Umbilical cord (tissue), 2 donors: ENCODE data around the gene SLC25A41. TPM values are rescaled to one million over a fixed set of nuclear protein-coding genes. Genes with fewer than 3 reads are reported as not detected.
"Not testable (repeated sequence)": the region's sequence is repeated elsewhere in the genome, so short reads cannot be mapped to it uniquely, and the experiment has no call there.

Experiments
- DNase-seq: peaks from one replicate; pipeline ENCODE4 v3.0.0-alpha.2; 2015; ENCODE audit warnings: low spot score
- total RNA-seq: library from RNA; depleted of rRNA; stranded (reverse); fragments of >200 nt; gene quantifications from one replicate; pipeline ENCODE4 v1.2.3, GENCODE V29; 2014; ENCODE audit warnings: low replicate concordance; ENCODE audit not compliant: insufficient read depth

The SLC25A41 gene
- total RNA-seq, 1 donor from 2014 or later, result not detected

DNA sequence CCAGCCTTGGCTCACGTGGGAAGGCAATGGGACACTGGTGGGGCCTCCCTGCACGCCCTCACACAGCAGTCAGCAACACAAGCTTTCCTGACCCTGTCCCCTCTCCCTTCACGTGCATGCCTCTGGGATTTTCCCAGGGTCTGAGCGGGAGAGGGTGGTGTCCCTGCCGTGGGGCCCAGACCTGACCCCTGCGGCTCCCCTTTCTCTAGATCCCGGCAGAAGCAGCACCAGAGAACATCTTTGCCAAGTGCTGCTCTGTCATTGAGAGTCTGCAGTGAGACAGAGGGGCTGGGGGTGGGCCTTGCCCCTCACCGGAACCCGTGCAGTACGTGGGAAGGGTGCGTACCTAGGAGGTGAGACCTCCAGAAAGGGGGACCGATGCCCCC, 21.5 kb downstream of the SLC25A41 start:
- DNase-seq, result no peak

DNA sequence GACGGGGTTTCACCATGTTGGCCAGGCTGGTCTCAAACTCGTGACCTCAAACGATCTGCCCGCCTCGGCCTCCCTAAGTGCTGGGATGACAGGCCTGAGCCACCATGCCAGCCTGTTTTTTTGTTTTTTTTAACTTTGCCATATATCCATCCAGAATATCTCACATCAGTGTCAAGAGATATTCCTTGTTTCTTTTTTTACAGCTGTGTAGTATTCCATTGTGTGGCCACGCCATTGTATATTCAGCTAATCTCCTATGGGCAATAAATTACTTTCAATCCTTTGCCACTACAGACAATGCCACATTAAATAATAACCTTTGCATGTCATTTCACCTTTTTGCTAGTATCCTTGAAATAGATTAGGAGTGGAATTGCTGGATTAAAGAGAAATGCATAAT, 24.2 kb downstream of the SLC25A41 start:
- no peak for DNase-seq

DNA sequence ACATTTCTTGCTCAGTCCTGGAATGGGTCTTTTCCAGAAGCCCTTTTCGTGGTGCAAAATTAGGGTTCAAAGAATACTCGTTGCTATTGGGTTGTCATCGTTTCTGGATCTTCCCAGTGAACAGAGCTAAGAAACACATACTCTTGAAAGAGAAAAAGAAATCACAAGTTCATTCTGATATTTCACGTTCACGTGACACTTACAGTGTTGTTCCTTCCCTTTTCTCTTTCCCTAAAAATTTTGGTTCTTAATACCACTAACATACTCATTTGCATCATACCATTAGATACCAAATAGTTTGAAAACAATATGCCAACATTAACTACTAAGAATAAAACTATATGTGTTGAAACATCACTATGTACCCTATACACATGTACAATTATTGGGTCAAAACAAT, 27.2 kb downstream of the SLC25A41 start:
- no peak for DNase-seq

DNA sequence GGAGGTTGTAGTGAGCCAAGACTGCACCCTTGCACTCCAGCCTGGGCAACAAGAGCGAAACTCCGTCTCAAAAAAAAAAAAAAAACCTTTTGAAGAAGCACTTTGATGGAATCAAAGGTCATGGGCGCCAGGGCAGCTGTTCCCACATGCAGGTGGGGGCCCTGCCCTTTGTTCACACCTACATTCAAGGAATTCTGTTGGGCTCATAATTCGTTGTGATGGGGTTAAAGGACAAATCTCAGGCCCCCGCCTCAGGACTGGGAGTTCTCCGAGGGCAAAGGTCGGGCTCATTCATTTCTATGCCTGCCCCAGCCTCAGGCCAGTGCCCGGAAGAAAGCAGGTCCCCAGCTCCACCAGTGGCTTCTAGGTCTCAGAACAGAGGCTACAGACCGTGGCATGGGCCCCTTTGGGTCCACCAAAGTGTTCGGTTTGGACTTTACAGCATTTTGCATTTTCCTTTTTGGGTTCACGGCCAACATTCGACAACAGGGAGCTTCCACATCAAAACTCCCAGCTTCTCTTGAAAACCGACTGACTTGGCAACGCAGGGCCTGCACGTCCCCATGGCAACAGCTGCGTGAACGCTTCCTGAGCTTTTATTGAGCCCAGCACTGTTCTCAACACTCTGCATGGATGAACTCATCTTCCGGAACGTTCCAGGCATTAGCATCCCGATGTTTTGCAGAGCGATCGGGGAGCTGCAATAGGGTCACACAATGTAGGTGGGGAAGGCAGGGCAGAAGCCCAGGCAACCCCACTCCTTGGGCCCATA, 30.5 kb downstream of the SLC25A41 start:
- peak; percentile 91 for DNase-seq

DNA sequence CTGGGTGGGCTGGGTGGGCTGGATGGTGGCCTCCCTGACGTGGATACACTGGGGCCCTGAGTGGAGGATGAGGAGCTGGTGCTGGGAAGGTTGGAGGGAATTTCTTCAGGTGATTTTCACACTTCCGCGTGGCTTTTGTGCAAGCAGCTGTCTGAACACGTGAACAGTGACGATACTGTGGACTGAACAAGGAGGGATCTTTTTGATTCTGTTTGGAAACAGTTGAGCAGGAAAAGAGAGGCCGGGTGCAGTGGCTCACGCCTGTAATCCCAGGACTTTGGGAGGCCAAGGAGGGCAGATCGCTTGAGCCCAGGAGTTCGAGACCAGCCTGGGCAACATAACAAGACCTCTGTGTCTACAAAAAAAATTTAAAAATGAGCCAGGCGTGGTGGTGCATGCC, 31.5 kb downstream of the SLC25A41 start:
- no peak for DNase-seq

DNA sequence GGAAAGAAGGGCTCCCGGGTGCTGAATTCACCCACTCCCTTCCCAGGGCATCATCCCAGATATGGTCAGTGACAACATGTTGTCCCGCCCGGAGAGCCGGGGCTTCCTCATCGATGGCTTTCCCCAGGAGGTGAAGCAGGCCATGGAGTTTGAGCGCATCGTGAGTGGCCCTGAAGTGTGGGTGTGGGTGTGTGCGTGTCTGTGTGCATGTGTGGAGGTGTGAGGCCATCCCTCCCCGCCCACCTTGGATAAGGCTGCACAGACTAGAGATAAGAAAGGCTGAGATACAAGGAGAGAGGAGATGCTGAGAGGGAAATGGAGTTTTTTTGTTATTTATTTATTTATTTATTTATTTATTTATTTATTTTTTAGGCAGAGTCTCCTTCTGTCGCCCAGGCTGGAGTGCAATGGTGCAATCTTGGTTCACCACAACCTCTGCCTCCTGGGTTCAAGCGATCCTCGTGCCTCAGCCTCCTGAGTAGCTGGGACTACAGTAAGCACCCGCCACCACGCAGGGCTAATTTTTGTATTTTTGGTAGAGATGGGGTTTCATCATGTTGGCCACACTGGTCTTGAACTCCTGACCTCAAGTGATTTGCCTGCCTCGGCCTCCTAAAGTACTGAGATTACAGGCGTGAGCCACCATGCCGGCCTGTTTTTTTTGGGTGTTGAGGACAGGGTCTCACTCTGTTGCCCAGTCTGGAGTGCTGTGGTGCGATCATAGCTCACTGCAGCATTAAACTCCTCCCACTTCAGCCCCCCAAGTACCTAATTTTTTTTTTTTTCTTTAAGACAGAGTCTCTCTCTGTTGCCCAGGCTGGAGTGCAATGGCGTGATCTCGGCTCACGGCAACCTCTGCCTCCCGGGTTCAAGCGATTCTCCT, 33.3 kb downstream of the SLC25A41 start:
- DNase-seq, result not testable (repeated sequence)

DNA sequence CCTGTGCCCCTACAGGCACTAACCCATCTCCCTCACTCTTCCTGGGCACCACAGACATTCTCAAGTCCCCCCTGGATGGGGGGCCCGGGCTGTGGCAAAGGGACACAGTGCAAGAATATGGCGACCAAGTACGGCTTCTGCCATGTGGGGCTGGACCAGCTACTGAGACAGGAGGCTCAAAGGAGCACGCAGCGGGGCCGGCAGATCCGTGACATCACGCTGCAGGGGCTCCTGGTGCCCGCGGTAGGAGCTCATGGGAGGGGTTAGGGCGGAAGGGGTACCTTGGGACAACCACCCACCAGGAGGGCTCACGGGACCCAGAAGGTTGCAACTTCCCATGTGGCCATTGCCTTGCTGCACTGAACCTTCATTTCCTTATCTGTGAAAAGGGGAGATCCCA, 37.3 kb downstream of the SLC25A41 start:
- DNase-seq, result no peak

DNA sequence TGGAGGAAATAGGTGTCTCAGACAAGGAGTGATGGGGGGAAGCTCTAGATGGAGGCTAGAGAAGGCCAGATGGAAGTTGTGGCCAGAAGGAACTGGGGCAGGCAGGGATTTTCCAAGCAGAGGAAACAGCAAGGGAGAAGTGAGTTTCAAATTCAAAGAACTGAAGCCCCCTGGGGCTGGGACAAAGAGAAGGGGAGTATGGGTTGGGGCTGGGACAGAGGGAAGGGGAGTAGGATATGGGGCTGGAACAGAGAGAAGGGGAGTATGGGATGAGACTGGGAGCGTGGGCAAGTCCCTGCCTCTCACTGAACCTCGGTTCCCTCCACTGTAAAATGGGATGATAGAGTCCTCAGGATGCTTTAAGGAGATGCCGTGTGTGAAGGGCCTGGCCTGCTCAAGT, 38.7 kb downstream of the SLC25A41 start:
- no peak for DNase-seq

DNA sequence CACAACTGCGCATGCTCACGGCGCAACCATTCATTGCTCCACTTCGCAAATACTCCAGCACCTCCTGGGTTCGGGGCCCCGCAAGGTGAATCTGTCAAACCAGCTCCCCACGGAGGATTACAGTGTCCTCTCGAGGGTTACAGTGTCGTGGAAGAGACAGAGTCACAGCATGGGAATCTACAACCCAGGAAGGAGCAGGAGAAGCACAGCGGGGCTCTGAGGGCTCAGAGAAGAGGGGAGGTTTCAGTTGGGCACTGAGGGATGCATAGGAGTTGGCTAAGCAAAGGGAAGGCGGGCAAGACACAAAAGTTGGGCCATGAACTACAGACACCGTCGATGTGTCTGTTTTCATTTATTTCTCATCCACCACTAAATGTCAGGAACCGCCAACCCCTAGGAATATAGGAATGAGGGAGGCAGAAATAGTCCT, 39.6 kb downstream of the SLC25A41 start:
- DNase-seq, result no peak

DNA sequence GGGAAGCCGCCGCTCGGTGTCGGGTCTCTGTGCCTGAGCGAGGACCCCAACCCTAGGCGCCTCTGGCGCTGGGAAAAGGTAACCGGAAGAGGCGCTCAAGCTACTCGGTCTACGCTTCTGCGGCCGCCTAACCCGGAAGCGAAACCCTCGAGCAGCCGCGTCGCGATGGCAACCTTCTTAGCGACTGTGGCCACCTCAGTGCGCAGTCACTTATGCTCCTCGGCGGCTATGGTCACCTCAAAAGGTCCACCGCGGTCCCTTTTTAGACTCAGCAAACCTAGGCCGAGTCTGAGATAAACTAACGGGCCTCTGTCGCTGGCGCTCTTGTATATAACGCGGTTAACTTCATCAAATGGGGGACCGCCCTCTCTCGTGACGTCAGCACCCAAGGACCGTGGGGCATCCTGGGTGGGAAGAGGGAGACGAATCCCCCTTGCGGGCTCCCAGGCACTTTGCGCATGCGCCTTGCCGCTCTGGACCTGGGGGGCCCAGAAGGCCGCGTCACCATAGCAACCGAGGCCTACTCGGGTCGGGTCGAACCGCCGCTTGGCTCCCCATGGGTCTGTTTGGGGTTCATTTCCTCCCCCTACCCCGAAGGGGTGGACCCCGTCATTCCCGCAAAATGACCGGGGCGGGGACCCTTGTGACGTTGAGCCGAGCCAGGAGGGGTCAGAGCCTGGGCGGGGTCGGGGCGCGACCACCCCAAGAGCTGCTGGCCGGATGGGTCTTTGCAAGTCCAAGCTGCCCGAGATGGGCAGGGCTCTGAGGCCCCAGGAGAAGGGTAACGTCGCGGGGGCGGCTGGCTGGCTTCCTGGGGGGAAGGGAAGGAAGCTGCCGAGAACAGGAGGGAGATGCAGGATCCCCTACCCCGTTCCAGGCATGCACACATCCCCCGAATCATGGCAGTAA, 40.2 kb downstream of the SLC25A41 start, which contains the start of gene GTF2F1:
Gene GTF2F1 (minus strand): TSS at position 91 of the 909 bp plus-strand sequence. CDS start 169 bp downstream, outside the sequence.
- peak; percentile 99 for DNase-seq

DNA sequence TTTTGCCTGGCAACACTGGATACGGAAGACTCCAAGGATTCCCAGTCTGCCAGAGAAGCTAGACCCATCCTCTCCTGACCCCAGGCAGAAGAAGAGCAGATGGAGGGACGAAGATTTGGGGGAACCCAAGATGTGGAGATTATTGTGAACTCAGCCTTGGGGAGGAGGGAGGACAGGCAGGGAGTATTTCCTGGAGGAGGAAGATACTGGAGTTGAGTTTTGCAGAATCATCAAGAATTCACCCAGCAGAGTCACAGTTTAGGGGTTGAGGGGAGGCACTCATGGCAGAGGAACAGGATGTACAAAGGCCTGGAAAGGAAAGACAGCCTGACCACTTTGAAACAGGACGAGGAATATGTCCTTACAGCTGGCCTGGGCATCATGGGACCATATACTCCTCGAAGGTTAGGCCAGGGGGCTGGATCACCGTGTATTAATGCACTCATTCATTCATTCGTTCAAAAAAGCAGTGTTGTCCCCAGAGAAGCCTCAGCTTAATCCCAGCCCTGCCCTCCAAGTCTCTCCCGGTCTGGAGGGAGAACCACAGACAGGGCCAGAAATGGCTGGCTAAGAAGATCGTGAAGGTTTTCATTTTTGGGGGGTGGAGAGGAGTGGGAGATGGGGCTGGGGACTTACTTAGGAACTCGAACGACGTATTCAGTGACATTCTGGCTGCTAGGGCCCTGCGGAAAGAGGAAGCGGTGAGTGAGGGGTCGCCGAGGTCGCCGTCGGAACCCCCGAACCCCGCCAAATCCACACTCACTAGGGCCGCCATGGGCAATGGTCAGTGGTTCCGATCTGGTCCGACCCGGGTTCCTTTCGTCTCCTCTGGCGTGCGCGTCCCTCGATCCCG, 41.1 kb downstream of the SLC25A41 start:
- no peak for DNase-seq

DNA sequence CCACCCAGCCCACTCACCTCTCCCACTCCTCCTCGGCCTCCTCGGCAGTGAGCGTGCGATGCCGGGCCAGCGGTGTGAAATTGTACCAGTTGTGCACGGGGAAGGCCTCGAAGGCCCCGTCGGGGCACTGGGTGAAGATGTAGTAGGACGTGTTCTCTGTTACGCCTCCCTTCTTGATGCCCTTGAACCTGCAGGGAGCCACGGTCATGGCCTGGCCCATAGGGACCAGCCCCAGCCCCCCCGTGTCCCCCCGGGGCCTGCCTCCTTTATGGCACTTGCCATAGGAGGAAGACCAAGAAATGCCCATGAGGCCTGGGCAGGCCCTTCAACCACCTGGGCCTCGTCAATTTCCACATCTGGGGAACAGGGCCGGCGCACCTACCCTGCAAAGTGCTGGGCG, 46.2 kb downstream of the SLC25A41 start:
- no peak for DNase-seq

DNA sequence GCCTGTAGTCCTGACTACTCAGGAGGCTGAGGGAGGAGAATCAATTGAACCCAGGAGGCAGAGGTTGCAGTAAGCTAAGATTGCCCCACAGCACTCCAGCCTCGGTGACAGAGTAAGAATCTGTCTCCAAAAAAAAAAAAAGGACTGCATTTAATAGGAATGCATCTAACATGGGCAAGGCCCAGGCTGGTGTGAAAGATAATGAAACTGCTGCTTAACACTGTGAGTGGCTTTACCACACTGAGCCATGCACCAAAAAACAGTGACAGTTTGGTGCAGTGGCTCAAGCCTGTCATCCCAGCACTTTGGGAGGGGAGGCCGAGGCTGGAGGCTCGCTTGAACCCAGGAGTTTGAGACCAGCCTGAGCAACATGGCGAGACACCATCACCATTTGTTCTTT, 49.2 kb downstream of the SLC25A41 start:
- no peak for DNase-seq

DNA sequence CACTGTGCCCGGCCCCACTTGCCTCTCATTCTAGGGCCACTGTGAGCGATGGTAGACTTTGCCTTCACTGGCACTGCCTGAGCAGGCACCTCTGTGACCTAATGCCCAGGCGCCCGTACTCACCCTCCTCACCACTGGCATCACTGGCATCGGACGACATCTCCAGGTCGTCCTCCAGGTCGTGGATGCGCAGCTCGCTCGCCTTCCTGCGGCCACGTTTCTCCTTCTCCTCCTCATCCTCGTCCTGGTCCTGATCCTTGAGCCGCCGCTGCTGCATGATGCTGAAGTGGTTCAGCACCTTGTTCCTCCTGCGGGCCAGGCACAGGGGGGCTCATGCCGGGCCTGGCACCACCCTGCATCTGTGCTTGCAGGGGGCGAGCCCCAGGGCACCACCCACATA, 50.4 kb downstream of the SLC25A41 start:
- no peak for DNase-seq

DNA sequence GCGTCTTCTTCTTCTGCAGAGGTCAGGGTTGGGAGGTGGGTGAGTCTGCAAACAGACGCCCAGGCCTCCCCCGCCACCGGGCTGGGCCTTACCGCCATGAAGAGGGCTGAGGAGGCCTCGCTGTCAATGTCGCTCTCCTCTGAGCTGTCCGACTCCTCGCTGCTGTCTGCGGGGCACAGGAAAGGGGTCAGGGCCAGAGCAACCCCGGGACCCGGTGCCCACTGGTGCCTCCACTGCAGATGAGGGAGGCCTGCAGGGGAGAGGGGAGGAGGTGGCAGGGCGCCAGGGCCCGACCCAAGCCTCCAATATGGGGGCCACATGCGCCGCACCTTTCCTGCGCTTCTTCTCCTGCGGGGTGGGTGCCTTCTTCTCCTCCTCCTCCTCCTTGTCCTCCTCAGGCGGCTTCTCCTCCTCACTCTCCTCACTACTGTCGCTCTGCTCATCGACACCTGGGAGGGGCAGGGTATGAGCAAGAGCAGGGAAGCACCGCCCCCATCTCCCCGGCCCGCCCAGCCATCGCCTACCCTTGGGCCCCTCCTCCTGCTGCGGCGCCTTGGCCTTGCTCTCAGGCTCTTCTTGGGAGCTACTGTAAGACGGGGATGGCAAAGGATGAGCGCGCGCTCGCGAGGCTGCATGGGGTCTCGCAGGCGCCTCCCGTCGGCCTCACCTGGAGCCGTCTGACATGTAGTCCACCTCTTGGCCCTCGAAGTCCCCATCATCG, 52.4 kb downstream of the SLC25A41 start:
- no peak for DNase-seq

DNA sequence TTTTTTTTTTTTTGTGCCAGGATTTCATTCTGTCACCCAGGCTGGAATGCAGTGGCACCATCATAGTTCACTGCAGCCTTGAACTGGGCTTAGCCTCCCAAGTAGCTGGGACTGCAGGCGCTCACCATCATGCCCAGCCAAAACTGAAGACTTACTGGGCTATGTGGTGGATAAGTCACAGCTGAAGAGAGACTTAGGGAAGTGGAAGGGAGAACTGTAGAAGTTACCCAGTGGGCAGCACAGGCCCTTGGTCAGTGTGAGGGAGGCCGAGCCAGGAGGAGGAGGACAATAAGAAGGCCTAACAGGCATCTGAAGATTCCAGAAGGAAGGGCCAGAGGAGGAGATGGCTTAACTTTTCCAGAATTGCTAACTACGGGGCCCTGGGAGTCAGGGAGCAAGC, 53.8 kb downstream of the SLC25A41 start:
- no peak for DNase-seq

DNA sequence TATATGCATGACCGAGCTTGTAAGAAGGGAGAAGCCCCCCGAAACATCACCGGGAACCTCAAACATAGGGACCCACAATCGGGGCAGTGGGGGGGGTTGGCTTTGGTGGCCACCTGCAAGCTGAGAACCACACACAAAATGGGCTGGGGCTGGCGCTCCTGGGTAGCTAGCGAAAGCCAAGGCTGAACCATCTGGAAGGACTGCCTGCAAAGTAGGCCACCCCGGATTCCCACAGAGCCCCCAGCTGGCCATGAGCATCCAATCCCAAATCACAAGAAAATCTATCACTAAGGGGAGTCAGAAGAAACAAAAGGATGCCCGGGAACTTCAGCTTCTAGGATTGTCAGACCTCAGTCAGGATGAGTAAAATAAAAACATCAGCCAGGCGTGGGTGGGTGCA, 55.1 kb downstream of the SLC25A41 start:
- DNase-seq, result no peak

DNA sequence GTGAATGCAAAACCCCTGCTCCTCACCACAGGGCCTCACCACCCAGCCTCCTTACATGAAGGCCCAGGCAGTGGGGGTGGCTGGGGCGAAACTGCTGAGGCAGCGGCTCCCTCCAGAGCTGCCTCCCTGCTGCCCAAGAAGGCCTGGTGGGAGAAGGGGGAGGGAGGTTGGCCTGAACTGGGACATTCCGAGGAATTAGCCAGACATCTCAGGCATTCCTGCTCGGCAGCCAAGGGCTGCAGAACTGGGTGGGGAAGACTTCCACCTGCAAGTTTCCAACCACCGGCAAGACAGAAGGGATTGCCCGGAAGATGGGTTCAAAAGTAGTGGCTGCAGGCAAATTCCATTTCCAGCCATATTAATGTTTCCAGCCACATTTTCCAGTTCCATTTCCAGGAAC, 55.5 kb downstream of the SLC25A41 start:
- DNase-seq, result peak; percentile 91

DNA sequence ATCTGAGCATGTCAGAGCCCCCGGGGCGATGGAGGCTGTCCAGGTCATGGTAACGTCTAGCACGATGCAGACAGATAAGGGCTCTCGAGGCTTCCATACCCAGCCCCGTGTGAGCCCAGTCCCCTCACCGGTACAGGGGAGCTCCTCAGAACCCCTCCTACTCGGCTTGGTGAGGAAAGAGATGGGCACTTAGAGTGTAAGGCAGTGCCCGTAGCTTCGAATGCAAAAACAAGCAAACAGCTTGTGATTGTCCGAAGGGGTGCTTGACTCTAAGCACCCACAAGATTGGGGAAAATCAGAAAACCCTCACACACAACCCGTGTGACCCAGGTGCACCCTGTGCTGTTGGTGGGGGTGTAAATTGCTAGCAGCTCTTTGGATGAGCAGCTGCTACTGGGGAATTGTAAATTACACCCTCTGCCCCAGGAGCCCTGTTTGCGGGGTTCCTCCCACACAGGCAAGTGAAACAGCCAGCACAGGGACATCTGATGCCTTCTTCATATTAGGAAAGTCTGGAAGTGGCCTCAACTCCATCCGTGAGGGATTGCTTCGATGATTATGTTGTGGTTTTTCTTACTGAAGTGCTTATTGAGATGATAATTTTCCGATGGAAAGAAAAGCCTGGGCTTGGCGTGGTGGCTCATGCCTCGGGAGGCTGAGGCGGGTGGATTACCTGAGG, 56.9 kb downstream of the SLC25A41 start:
- no peak for DNase-seq
